GM18505 (cell line): Measurements from ENCODE around the gene OR2V2.
A peak's percentile ranks its signal among the peaks of the same experiment; 100 is the strongest.
"Not testable (repeated sequence)": the region's sequence is repeated elsewhere in the genome, so short reads cannot be mapped to it uniquely, and the experiment has no call there.

Experiments used
- ATAC-seq: cut with Tn5 transposase; IDR thresholded peaks from one replicate; pipeline ENCODE4 v1.9.1; 2021; ENCODE audit not compliant: unreplicated experiment
- POLR2A ChIP-seq: IDR thresholded peaks from 4 replicates; pipeline ENCODE4 v1.6.1; 2011; ENCODE audit warnings: borderline replicate concordance; ENCODE audit not compliant: insufficient read depth, insufficient read length; ENCODE audit errors: extremely low read depth

The OR2V2 gene

GRCh38 chr5:181142054-181142453 is 5.3 kb upstream of the OR2V2 start:
- TF ChIP-seq POLR2A = no peak
- no peak for ATAC-seq

DNA sequence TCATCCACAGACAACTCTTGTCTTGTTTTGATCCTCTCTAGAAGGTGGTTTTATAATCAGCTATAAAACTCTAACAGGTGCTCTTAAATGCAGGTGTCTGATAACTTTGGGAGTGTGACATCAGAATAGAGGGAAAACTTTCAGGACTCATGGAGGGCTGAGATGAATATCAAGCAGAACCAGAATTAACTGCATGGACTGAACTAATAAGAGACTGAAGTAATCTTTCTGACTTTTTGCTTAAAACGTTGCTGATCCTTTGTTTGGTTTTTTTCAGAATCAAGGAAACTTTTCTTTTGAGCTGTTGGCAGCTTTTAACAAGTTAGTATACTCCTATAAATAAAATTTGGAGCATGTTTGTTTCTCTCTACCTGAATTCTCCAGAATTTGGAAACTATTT is 2.3 kb upstream of the OR2V2 start:
- no peak for TF ChIP-seq POLR2A
- no peak for ATAC-seq

DNA sequence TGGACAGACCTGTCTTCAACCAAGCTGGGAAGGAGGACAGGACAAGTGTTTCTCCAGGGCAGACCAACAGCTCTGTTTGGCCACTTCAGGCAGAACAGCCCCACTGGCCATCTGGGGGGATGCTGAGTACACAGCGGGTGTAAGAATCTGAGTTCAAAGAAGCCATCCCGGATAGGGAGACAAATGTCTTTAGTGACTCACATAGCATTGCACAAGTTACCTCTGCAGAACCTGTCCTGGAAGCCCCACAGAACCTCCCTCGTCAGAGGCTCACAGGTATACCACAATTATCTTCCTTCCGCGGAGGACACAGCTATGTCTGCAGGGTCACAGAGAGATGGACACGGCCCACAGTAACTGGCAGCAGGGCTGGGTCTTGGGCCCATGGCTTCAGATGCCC is 2.0 kb downstream of the OR2V2 start:
- no peak for TF ChIP-seq POLR2A
- ATAC-seq = no peak

DNA sequence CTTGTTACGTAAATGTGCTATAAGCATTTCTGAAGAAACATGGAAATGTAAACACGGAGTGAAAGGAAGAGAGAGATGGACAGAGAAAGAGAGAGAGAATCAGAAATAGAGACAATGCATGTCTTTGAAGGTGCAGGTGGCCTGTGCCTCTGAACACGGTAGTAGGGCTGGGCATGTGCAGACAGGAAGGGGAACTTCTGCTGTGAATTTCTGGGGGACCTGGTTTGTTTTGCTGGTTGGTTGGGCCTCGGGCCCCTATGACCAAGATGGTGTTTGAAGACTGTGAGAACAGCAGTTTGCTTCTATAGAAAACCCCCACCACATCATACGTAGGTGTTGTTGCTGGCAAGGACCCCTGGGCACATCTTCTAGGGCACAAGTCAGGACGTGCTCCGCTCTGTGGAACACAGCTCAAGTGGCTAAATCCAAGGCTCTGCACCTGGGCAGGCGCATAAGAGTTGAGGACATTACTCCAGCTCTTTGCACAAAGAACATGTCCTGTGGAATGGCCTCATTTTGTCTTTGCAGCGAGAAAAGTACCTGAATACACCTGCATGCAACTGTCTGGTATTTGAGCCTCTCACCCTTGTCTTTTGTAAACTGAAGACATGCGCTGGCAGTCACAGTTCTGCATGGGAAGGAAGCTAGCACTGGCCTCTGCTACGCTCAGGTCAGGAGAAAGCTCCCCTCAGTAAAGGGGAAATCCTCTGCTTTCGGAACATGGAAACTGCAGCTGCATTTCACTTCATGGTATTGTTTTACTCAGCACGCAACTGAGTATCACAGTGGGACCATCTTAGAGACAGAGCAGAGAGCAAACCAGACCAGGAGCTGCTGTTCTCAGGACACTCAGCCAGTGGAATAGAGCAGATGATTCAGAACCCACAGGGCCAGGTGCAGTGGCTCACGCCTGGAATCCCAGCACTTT is 2.7 kb downstream of the OR2V2 start:
- peak; percentile 54 for ATAC-seq

GRCh38 chr5:181151146-181151545 is 3.8 kb downstream of the OR2V2 start:
- no peak for ATAC-seq
- TF ChIP-seq POLR2A = no peak

More for the DNA sequence above, 2.7 kb downstream of the OR2V2 start:
- no peak for TF ChIP-seq POLR2A

GRCh38 chr5:181152406-181152805 is 5.0 kb downstream of the OR2V2 start:
- ATAC-seq = no peak
- TF ChIP-seq POLR2A = no peak

DNA sequence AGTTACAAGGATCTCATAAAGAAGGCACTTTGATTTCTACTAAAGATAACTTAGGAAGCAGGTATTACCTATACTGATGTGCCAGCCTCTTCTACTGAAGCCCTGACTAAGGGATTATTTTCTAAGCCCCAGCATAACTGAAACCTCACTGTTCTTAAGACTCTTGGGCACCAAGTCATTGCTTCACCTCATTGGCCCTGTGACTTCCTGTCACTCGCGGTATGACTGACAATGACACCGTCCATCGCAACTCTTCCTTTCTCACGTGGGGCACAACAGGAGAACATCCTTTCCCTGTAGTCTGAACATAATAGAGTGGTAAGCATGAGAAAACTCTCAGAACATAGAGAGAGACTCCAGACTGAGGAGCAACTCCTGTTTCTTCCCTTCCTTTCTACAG is 6.4 kb downstream of the OR2V2 start:
- no peak for ATAC-seq
- no peak for TF ChIP-seq POLR2A

- no peak for TF ChIP-seq POLR2A
- no peak for ATAC-seq
Measured at GRCh38 chr5:181156758-181157157, 9.4 kb downstream of the OR2V2 start.

GRCh38 chr5:181158869-181159268 is 11.5 kb downstream of the OR2V2 start:
- TF ChIP-seq POLR2A = no peak
- ATAC-seq = no peak

- TF ChIP-seq POLR2A = no peak
- peak; percentile 63 for ATAC-seq
Measured at GRCh38 chr5:181159286-181160151, 12.1 kb downstream of the OR2V2 start.

DNA sequence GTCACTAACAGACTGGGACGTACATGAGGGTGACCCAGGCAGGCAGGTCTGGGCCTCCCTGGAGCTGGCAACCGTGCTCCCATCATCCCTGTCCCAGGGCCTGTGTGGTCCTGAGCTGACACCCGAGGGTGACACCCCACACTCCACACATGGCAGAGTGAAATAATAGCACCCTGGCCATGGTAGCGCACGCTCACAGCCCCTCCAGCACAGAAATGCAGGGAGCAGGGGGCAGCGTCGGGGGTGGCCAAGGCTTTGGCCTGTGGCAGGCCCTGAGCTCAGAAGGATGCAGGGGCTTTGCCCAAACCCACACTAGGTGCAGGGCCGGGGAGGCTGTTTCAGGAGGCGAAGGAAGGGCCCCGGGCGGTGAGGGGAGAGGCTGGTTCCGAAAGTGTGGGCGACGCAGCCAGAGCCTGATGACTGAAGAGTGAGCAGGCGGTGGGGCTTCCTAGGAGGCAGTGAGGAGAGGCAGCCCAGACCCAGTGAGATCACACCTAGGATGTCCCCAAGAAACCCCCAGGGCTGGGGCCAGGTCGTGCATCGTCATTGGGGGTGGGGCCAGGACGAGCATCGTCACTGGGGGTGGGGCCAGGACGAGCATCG is 12.9 kb downstream of the OR2V2 start:
- ATAC-seq = peak; percentile 47
- no peak for TF ChIP-seq POLR2A

- ATAC-seq = not testable (repeated sequence)
Measured at GRCh38 chr5:181160755-181161533, 13.6 kb downstream of the OR2V2 start.
